Glutamatergic neuron (in vitro differentiated cells): ENCODE results near the gene PMEL. TPM values are rescaled to one million over a fixed set of nuclear protein-coding genes. Genes with fewer than 3 reads are reported as not detected.

Experiments used
- DNase-seq: peaks from one replicate; pipeline ENCODE4 v3.0.0; 2022
- H3K27ac Mint-ChIP-seq: one replicate; pipeline ENCODE4 v1.8.0; 2020; ENCODE audit warnings: mild to moderate bottlenecking, mixed read lengths, inconsistent platforms; ENCODE audit not compliant: unreplicated experiment
- H3K27me3 Mint-ChIP-seq: one replicate; pipeline ENCODE4 v1.8.0; 2020; ENCODE audit warnings: mild to moderate bottlenecking, moderate library complexity, mixed read lengths, inconsistent platforms; ENCODE audit not compliant: unreplicated experiment
- H3K36me3 Mint-ChIP-seq: one replicate; pipeline ENCODE4 v1.8.0; 2020; ENCODE audit warnings: mild to moderate bottlenecking, mixed read lengths, inconsistent platforms; ENCODE audit not compliant: unreplicated experiment
- H3K4me1 Mint-ChIP-seq: one replicate; pipeline ENCODE4 v1.8.0; 2020; ENCODE audit warnings: mild to moderate bottlenecking, low read depth, mixed read lengths, inconsistent platforms; ENCODE audit not compliant: unreplicated experiment
- H3K4me3 Mint-ChIP-seq: one replicate; pipeline ENCODE4 v1.8.0; 2020; ENCODE audit warnings: mild to moderate bottlenecking, mixed read lengths, inconsistent platforms; ENCODE audit not compliant: unreplicated experiment
- H3K9me3 Mint-ChIP-seq: one replicate; pipeline ENCODE4 v1.8.0; 2020; ENCODE audit warnings: mild to moderate bottlenecking, moderate library complexity, mixed read lengths, inconsistent platforms; ENCODE audit not compliant: unreplicated experiment
- total RNA-seq: library from RNA; stranded (reverse); fragmentation: NEBNext Ultra II Directional; extraction: Animal tissue kit (Norgen Biotek cat#: 25700); gene quantifications from one replicate; pipeline ENCODE4 v1.2.1, GENCODE V29; 2021; ENCODE audit not compliant: unreplicated experiment
- TF ChIP-seq, protein P1 (sequence below): fragments of 200-600 bp; sonication (generic); IDR thresholded peaks from one replicate; pipeline ENCODE4 v1.5.0; 2021; ENCODE audit not compliant: partially characterized antibody, unreplicated experiment

Gene PMEL
- total RNA-seq, 1 donor from 2014 or later: 851 TPM

DNA sequence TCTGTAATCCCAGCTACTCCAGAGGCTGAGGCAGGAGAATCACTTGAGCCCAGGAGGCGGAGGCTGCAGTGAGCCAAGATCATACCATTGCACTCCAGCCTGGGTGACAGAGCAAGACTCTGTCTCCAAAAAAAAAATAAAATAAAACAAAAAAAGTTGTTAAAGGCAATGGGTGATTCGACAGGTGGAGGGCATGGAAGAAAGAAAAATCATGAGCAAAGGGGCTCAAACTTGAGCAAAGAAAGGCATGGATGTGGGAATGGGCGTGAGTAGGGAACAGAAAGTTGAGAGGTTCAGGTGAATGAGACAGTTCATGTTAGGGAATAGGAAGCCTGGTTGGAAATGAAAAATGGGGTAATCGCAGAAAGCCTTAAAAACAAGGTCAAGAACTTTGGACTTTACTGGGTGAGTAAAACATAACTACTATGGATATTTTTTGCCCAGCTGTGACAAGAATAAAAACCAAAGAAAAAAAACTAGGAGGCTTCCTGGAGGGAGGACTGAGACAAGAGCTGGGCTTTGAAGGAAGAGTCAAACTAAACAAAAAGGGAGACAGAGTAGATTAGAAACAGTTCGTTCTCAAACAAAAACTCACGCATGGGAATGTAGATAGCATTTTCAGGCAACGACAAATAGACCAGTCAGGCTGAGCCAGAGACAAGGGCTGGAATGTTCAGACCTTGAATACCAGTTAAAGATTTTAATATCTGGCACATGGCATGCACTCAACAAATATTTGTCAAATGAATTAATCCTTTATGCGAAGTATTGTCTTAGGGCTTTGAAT lies 56.9 kb downstream of the PMEL start:
- no peaks in the 10 kb centered on the region for H3K9me3 Mint-ChIP-seq
- no peaks in the 10 kb centered on the region for H3K36me3 Mint-ChIP-seq
- H3K27ac Mint-ChIP-seq: no peak overlapping the region
- H3K4me1 Mint-ChIP-seq: no peaks in the 10 kb centered on the region
- DNase-seq: no peak
- H3K27me3 Mint-ChIP-seq: peaks cover 4% of the 10 kb centered on the region
- H3K4me3 Mint-ChIP-seq: no peak overlapping the region
- TF ChIP-seq, protein P1, sequence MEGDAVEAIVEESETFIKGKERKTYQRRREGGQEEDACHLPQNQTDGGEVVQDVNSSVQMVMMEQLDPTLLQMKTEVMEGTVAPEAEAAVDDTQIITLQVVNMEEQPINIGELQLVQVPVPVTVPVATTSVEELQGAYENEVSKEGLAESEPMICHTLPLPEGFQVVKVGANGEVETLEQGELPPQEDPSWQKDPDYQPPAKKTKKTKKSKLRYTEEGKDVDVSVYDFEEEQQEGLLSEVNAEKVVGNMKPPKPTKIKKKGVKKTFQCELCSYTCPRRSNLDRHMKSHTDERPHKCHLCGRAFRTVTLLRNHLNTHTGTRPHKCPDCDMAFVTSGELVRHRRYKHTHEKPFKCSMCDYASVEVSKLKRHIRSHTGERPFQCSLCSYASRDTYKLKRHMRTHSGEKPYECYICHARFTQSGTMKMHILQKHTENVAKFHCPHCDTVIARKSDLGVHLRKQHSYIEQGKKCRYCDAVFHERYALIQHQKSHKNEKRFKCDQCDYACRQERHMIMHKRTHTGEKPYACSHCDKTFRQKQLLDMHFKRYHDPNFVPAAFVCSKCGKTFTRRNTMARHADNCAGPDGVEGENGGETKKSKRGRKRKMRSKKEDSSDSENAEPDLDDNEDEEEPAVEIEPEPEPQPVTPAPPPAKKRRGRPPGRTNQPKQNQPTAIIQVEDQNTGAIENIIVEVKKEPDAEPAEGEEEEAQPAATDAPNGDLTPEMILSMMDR: no peak

DNA sequence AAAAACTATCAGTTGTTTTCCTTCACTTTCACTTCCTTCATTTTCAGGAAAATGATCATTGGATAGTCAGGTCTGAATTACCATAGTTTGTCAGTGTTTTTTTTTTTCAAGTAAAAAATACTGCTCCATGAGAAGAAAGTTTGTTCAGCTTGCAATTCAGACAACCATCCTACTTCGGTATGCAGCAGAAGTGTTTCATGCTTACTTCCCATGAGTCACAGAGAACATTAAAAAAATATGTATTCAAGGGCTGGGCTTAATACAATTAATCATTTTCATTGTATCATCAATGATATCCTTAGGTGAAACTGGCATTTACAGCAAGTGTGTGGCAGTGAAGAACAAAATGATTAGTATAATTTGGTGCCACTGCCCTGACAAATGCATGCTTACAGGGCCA lies 59.8 kb downstream of the PMEL start:
- H3K9me3 Mint-ChIP-seq: no peaks in the 10 kb centered on the region
- no peak overlapping the region for H3K4me3 Mint-ChIP-seq
- no peak overlapping the region for H3K27ac Mint-ChIP-seq
- TF ChIP-seq, protein P1: no peak
- no peaks in the 10 kb centered on the region for H3K4me1 Mint-ChIP-seq
- H3K36me3 Mint-ChIP-seq: no peaks in the 10 kb centered on the region
- no peak for DNase-seq
- H3K27me3 Mint-ChIP-seq: peaks cover 4% of the 10 kb centered on the region

Other genes with a start within 250 kb of the PMEL start
- 71.2 TPM for gene BLOC1S1, start 250.0 kb downstream of the PMEL start, total RNA-seq
- 6.6 TPM for gene RDH5, start 245.6 kb downstream of the PMEL start, total RNA-seq
- 619 TPM for gene CD63, start 237.0 kb downstream of the PMEL start, total RNA-seq
- gene GDF11, start 222.9 kb downstream of the PMEL start, total RNA-seq: 52.4 TPM
- 98.7 TPM for gene SARNP, start 148.3 kb downstream of the PMEL start, total RNA-seq
- gene ORMDL2, start 148.0 kb downstream of the PMEL start, total RNA-seq: 47.6 TPM
- gene DNAJC14, start 136.5 kb downstream of the PMEL start, total RNA-seq: 37.6 TPM
- not detected for gene MMP19, start 123.1 kb downstream of the PMEL start, total RNA-seq
- 55.3 TPM for gene PYM1, start 38.1 kb downstream of the PMEL start, total RNA-seq
- 57.5 TPM for gene DGKA, start 34.9 kb downstream of the PMEL start, total RNA-seq
- 20.5 TPM for gene CDK2, start 788 bp upstream of the PMEL start, total RNA-seq
- 170 TPM for gene RAB5B, start 8.0 kb upstream of the PMEL start, total RNA-seq
- gene SUOX, start 31.2 kb upstream of the PMEL start, total RNA-seq: 23.9 TPM
- gene IKZF4, start 55.0 kb upstream of the PMEL start, total RNA-seq: 24.1 TPM
- gene RPS26, start 75.9 kb upstream of the PMEL start, total RNA-seq: 29.8 TPM
- gene ERBB3, start 114.1 kb upstream of the PMEL start, total RNA-seq: 33.7 TPM
- gene PA2G4, start 138.5 kb upstream of the PMEL start, total RNA-seq: 86.5 TPM
- 1,433 TPM for gene RPL41, start 150.6 kb upstream of the PMEL start, total RNA-seq
- 11.1 TPM for gene ZC3H10, start 152.2 kb upstream of the PMEL start, total RNA-seq
- 144 TPM for gene ESYT1, start 162.2 kb upstream of the PMEL start, total RNA-seq
- 232 TPM for gene MYL6B, start 186.5 kb upstream of the PMEL start, total RNA-seq
- 2,223 TPM for gene MYL6, start 192.3 kb upstream of the PMEL start, total RNA-seq
- gene SMARCC2, start 223.4 kb upstream of the PMEL start, total RNA-seq: 196 TPM